Stomach (tissue), 4 donors: Measurements from ENCODE around the gene EXOC3L1.

Source experiments
- POLR2A ChIP-seq, 4 donors: fragments of 450-650 bp; IDR thresholded peaks; one replicate each; pipeline ENCODE4 v1.6.1; 2016; ENCODE audit warnings: antibody characterized with exemption in 4 of 4, control low read depth in 2 of 4, mild to moderate bottlenecking in 1 of 4, moderate library complexity in 1 of 4
- POLR2AphosphoS5 ChIP-seq, 3 donors: sonication (generic); formaldehyde crosslinking; IDR thresholded peaks; one replicate each; pipeline ENCODE4 v1.6.1; 2016; ENCODE audit warnings: antibody characterized with exemption in 3 of 3
- TF ChIP-seq, protein P1 (sequence below), 7 experiments: fragments of 450-650 bp in 4 of 7; fragments of 200-600 bp in 3 of 7; sonication (generic) in 3 of 7; IDR thresholded peaks; one replicate each; pipeline ENCODE4 v1.5.1; 2016 to 2019; ENCODE audit warnings: antibody characterized with exemption in 7 of 7, control low read depth in 2 of 7, mild to moderate bottlenecking in 1 of 7

DNA sequence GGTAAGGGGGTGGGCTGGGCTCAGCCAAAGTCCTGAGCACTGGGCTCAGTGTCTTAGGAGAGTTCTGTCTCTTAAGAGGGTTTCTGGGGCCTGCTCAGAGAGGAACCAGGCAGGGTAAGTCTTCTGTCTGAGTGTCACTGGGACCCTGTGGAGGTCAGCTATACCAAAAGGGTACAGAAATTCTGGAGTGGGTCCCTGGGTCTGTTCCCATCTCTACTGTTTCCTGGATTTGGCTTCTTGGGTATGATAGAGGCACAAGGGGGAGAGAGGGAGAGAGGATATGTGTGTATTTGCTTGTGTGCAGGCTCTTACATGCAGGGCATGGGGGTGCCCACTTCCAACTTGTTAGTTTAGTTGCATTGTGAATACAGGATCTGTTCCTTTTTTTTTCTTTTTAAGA, 3.6 kb upstream of the EXOC3L1 start:
- TF ChIP-seq, protein P1, sequence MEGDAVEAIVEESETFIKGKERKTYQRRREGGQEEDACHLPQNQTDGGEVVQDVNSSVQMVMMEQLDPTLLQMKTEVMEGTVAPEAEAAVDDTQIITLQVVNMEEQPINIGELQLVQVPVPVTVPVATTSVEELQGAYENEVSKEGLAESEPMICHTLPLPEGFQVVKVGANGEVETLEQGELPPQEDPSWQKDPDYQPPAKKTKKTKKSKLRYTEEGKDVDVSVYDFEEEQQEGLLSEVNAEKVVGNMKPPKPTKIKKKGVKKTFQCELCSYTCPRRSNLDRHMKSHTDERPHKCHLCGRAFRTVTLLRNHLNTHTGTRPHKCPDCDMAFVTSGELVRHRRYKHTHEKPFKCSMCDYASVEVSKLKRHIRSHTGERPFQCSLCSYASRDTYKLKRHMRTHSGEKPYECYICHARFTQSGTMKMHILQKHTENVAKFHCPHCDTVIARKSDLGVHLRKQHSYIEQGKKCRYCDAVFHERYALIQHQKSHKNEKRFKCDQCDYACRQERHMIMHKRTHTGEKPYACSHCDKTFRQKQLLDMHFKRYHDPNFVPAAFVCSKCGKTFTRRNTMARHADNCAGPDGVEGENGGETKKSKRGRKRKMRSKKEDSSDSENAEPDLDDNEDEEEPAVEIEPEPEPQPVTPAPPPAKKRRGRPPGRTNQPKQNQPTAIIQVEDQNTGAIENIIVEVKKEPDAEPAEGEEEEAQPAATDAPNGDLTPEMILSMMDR (IDR thresholded peaks at IDR 0.05) = no peak
- TF ChIP-seq POLR2A (IDR thresholded peaks at IDR 0.05) (no peak), POLR2AphosphoS5 (IDR thresholded peaks at IDR 0.05) (no peak)
